GM12801 (cell line): Measurements from ENCODE around the gene SIPA1L3.

Source experiments
- CTCF ChIP-seq: IDR thresholded peaks from one replicate; pipeline ENCODE4 v1.5.1; 2011; ENCODE audit warnings: control low read depth; ENCODE audit not compliant: insufficient read length; ENCODE audit errors: extremely low read depth

The SIPA1L3 gene

GRCh38 chr19:37902668-37903067, 4.3 kb upstream of the SIPA1L3 start:
- TF ChIP-seq CTCF = peak; percentile 42

GRCh38 chr19:37903096-37903495, 3.9 kb upstream of the SIPA1L3 start:
- no peak for TF ChIP-seq CTCF

- no peak for TF ChIP-seq CTCF
These were observed 801 bp upstream of the SIPA1L3 start, which contains the start of gene WDR87 for GRCh38 chr19:37905946-37906868. Gene WDR87 (minus strand): TSS chr19:37906594. CDS start chr19:37898239, 8,355 bp downstream.

GRCh38 chr19:37907735-37908455, 887 bp downstream of the SIPA1L3 start:
- TF ChIP-seq CTCF = no peak

GRCh38 chr19:37909661-37910199, 2.7 kb downstream of the SIPA1L3 start:
- TF ChIP-seq CTCF = no peak

GRCh38 chr19:37914908-37915307, 7.9 kb downstream of the SIPA1L3 start:
- no peak for TF ChIP-seq CTCF
